Measurements from ENCODE around the gene HS6ST1. TPM values are rescaled to one million over a fixed set of nuclear protein-coding genes. Genes with fewer than 3 reads are reported as not detected.
"Not testable (repeated sequence)": the region's sequence is repeated elsewhere in the genome, so short reads cannot be mapped to it uniquely, and the experiment has no call there.

The HS6ST1 gene
- total RNA-seq, 2 donors from 2014 or later = 16.9 to 22.4 TPM

- intact Hi-C loops (cut with DNase I) = not testable (repeated sequence)
- peak; percentile 62 for DNase-seq (ENCODE audit: low spot score)
Observed at GRCh38 chr2:128267197-128267596, 51.5 kb downstream of the HS6ST1 start.

GRCh38 chr2:128266463-128266862 lies 52.2 kb downstream of the HS6ST1 start:
- DNase-seq (ENCODE audit: low spot score); intact Hi-C loops (cut with DNase I): not testable (repeated sequence)

GRCh38 chr2:128265608-128265993 lies 53.1 kb downstream of the HS6ST1 start:
- intact Hi-C loops (cut with DNase I); DNase-seq (ENCODE audit: low spot score): not testable (repeated sequence)

- DNase-seq (ENCODE audit: low spot score) = no peak
- intact Hi-C loops (cut with DNase I) = no loop called here
Observed at GRCh38 chr2:128264881-128265607, 53.6 kb downstream of the HS6ST1 start.

- intact Hi-C loops (cut with DNase I) = no loop called here
- peak; percentile 50 for DNase-seq (ENCODE audit: low spot score)
Observed at GRCh38 chr2:128263902-128264331, 54.8 kb downstream of the HS6ST1 start.

- intact Hi-C loops (cut with DNase I) = no loop called here
Observed at GRCh38 chr2:128262315-128263253, 56.1 kb downstream of the HS6ST1 start.

GRCh38 chr2:128261245-128262128 lies 57.2 kb downstream of the HS6ST1 start:
- intact Hi-C loops (cut with DNase I) = no loop called here
- no peak for DNase-seq (ENCODE audit: low spot score)

More at GRCh38 chr2:128262315-128263253, 56.1 kb downstream of the HS6ST1 start:
- no peak for DNase-seq (ENCODE audit: low spot score)

- peak; percentile 92 for DNase-seq (ENCODE audit: low spot score)
- intact Hi-C loops (cut with DNase I) = no loop called here
Observed at GRCh38 chr2:128260239-128261138, 58.2 kb downstream of the HS6ST1 start.

- intact Hi-C loops (cut with DNase I) = no loop called here
Observed at GRCh38 chr2:128259585-128259984, 59.1 kb downstream of the HS6ST1 start.

GRCh38 chr2:128258218-128258617 lies 60.5 kb downstream of the HS6ST1 start:
- intact Hi-C loops (cut with DNase I) = no loop called here

More at GRCh38 chr2:128259585-128259984, 59.1 kb downstream of the HS6ST1 start:
- DNase-seq (ENCODE audit: low spot score) = no peak

GRCh38 chr2:128252501-128252900 lies 66.2 kb downstream of the HS6ST1 start:
- intact Hi-C loops (cut with DNase I) = no loop called here
- DNase-seq (ENCODE audit: low spot score) = no peak

More at GRCh38 chr2:128258218-128258617, 60.5 kb downstream of the HS6ST1 start:
- DNase-seq (ENCODE audit: low spot score) = no peak

GRCh38 chr2:128252086-128252485 lies 66.6 kb downstream of the HS6ST1 start:
- DNase-seq (ENCODE audit: low spot score); intact Hi-C loops (cut with DNase I): not testable (repeated sequence)

GRCh38 chr2:128250229-128251025 lies 68.2 kb downstream of the HS6ST1 start:
- no peak for DNase-seq (ENCODE audit: low spot score)
- intact Hi-C loops (cut with DNase I) = no loop called here

- intact Hi-C loops (cut with DNase I) = no loop called here
- no peak for DNase-seq (ENCODE audit: low spot score)
Observed at GRCh38 chr2:128249555-128249954, 69.1 kb downstream of the HS6ST1 start.

GRCh38 chr2:128245813-128246212 lies 72.9 kb downstream of the HS6ST1 start:
- no peak for DNase-seq (ENCODE audit: low spot score)
- intact Hi-C loops (cut with DNase I) = no loop called here

- intact Hi-C loops (cut with DNase I) = no loop called here
- DNase-seq (ENCODE audit: low spot score) = no peak
Observed at GRCh38 chr2:128241896-128242295, 76.8 kb downstream of the HS6ST1 start.

GRCh38 chr2:128237911-128238697 lies 80.6 kb downstream of the HS6ST1 start:
- intact Hi-C loops (cut with DNase I) = no loop called here
- DNase-seq (ENCODE audit: low spot score) = no peak

All from posterior vena cava (tissue), 2 donors.